Endothelial cell of umbilical vein (primary cell): ENCODE data around the gene CELSR1. TPM values are rescaled to one million over a fixed set of nuclear protein-coding genes. Genes with fewer than 3 reads are reported as not detected.
"Not testable (repeated sequence)": the region's sequence is repeated elsewhere in the genome, so short reads cannot be mapped to it uniquely, and the experiment has no call there.

Experiments
- BruUV-seq: library from RNA; stranded (reverse); fragments of 400-500 nt; replicated peaks from 2 replicates; lab custom pipeline; 2021; lab: Mats Ljungman, UMichigan
- CTCF ChIA-PET: fragments of 300-600, 350-600 bp; sonication (Branson Sonifier 250); formaldehyde crosslinking; loops from one replicate; lab custom pipeline; 2021; ENCODE audit warnings: antibody characterized with exemption, inconsistent platforms; lab: Charles Lee
- POLR2A ChIA-PET: fragments of 300-600, 350-600 bp; sonication (Branson Sonifier 250); formaldehyde crosslinking; loops from one replicate; lab custom pipeline; 2021; ENCODE audit warnings: antibody characterized with exemption, inconsistent platforms; lab: Charles Lee
- DNase-seq: peaks from one replicate; pipeline ENCODE4 v3.0.0-alpha.2; 2011; ENCODE audit warnings: low read depth, low spot score
- FAIRE-seq: peaks from 2 replicates; lab custom pipeline; 2011; peaks lifted over from hg19 to GRCh38; lab: Jason Lieb, UNC
- H2AFZ ChIP-seq: 2 replicates; pipeline ENCODE4 v1.6.0; 2012; ENCODE audit warnings: low read depth, low read length, control low read depth, inconsistent platforms
- H3K27ac ChIP-seq: 2 replicates; pipeline ENCODE4 v1.5.1; 2011; ENCODE audit warnings: low read depth, mild to moderate bottlenecking, control low read depth, low read length, moderate library complexity; ENCODE audit not compliant: insufficient read depth
- H3K27me3 ChIP-seq, 2 experiments: 2 replicates each; pipeline versions ENCODE4 v1.6.0 to v1.6.1; 2011; ENCODE audit warnings: low read length in 2 of 2, mixed read lengths in 1 of 2; ENCODE audit not compliant: control insufficient read depth in 2 of 2, insufficient read depth in 2 of 2
- H3K36me3 ChIP-seq, 2 experiments: 2 replicates in 1 of 2; 3 replicates in 1 of 2; pipeline ENCODE4 v1.5.1; 2011; ENCODE audit warnings: low read length in 2 of 2, mild to moderate bottlenecking in 1 of 2, moderate library complexity in 1 of 2; ENCODE audit not compliant: control insufficient read depth in 2 of 2, insufficient read depth in 2 of 2; ENCODE audit errors: extremely low read depth in 1 of 2
- H3K4me1 ChIP-seq: 3 replicates; pipeline ENCODE4 v1.5.1; 2011; ENCODE audit warnings: mild to moderate bottlenecking, low read length; ENCODE audit not compliant: control insufficient read depth, insufficient read depth; ENCODE audit errors: extremely low read depth
- H3K4me2 ChIP-seq: 2 replicates; pipeline ENCODE4 v1.6.1; 2011; ENCODE audit warnings: low read length, control low read depth, mixed read lengths; ENCODE audit not compliant: insufficient read depth
- H3K4me3 ChIP-seq, 3 experiments: fragments of 200-600 bp in 1 of 3; sonication (generic), shearing (Covaris generic) in 1 of 3; replicated peaks in 1 of 3; 2 replicates each; pipeline ENCODE4 v1.5.1; 2011 to 2016; ENCODE audit warnings: control low read depth in 3 of 3, low read length in 3 of 3, mild to moderate bottlenecking in 2 of 3, inconsistent platforms in 1 of 3, low read depth in 1 of 3, moderate library complexity in 1 of 3; ENCODE audit not compliant: insufficient read depth in 1 of 3
- H3K79me2 ChIP-seq: 2 replicates; pipeline ENCODE4 v1.6.0; 2012; ENCODE audit warnings: low read length, inconsistent platforms; ENCODE audit not compliant: control insufficient read depth, insufficient read depth
- H3K9ac ChIP-seq: replicated peaks from 2 replicates; pipeline ENCODE3; 2011; ENCODE audit warnings: low read length, control low read depth; ENCODE audit not compliant: insufficient read depth; ENCODE audit errors: extremely low read depth
- H3K9me1 ChIP-seq: replicated peaks from 3 replicates; pipeline ENCODE4 v1.6.0; 2011; ENCODE audit warnings: mild to moderate bottlenecking, low read length; ENCODE audit not compliant: control insufficient read depth, insufficient read depth; ENCODE audit errors: extremely low read depth
- H3K9me3 ChIP-seq: replicated peaks from 2 replicates; pipeline ENCODE4 v1.5.1; 2012; ENCODE audit warnings: low read length, inconsistent platforms; ENCODE audit not compliant: control insufficient read depth, insufficient read depth
- H4K20me1 ChIP-seq: replicated peaks from 2 replicates; pipeline ENCODE3; 2011; ENCODE audit warnings: mild to moderate bottlenecking, low read length; ENCODE audit not compliant: control insufficient read depth, insufficient read depth; ENCODE audit errors: extremely low read depth
- CTCF ChIP-seq, 2 donors: IDR thresholded peaks; 1 replicate in 1 of 2; 2 replicates in 1 of 2; pipeline ENCODE4 v1.5.1; 2011; ENCODE audit warnings: low read length in 2 of 2, mild to moderate bottlenecking in 2 of 2, moderate library complexity in 2 of 2, control low read depth in 1 of 2, inconsistent platforms in 1 of 2, low read depth in 1 of 2; ENCODE audit not compliant: insufficient read depth in 1 of 2; ENCODE audit errors: extremely low read depth in 1 of 2
- EZH2 ChIP-seq: IDR thresholded peaks from 2 replicates; pipeline ENCODE4 v1.6.1; 2012; ENCODE audit warnings: borderline replicate concordance, low read depth, mild to moderate bottlenecking, moderate library complexity, low read length, inconsistent platforms; ENCODE audit not compliant: severe bottlenecking
- FOS ChIP-seq: IDR thresholded peaks from 2 replicates; pipeline ENCODE4 v1.6.1; 2011; ENCODE audit warnings: mild to moderate bottlenecking, low read length, moderate library complexity, borderline replicate concordance; ENCODE audit not compliant: insufficient read depth
- GATA2 ChIP-seq: IDR thresholded peaks from 2 replicates; pipeline ENCODE4 v1.7.0; 2011; ENCODE audit warnings: low read depth, mild to moderate bottlenecking, moderate library complexity, mixed read lengths, low read length; ENCODE audit not compliant: insufficient read length, insufficient read depth
- JUN ChIP-seq: IDR thresholded peaks from 2 replicates; pipeline ENCODE4 v1.6.1; 2011; ENCODE audit warnings: borderline replicate concordance, low read depth; ENCODE audit not compliant: insufficient read length, insufficient read depth
- MAX ChIP-seq: IDR thresholded peaks from 2 replicates; pipeline ENCODE4 v1.6.1; 2011; ENCODE audit not compliant: insufficient read depth, insufficient read length
- MYC ChIP-seq: IDR thresholded peaks from one replicate; pipeline ENCODE4 v1.6.1; 2011; ENCODE audit warnings: mild to moderate bottlenecking, low read depth, low read length
- POLR2A ChIP-seq: IDR thresholded peaks from 2 replicates; pipeline ENCODE4 v1.6.1; 2012; ENCODE audit warnings: low read depth, mild to moderate bottlenecking, control low read depth, low read length
- POLR2AphosphoS5 ChIP-seq: IDR thresholded peaks from 2 replicates; pipeline ENCODE4 v1.6.1; 2012; ENCODE audit warnings: low read depth, mild to moderate bottlenecking, control low read depth, low read length, moderate library complexity; ENCODE audit not compliant: insufficient read depth
- dilution Hi-C: fragments of 300-500 bp; cut with MboI; formaldehyde crosslinking; loops from one replicate; pipeline ENCODE4 v1.15.0; 2019; ENCODE audit warnings: low sequenced_read_pairs; ENCODE audit not compliant: extremely low pct_ligation_motif_present
- intact Hi-C: fragments of 100-400 bp; cut with micrococcal nuclease; formaldehyde crosslinking; loops from one replicate; pipeline ENCODE4 v1.10.0; 2022
- polyA plus RNA-seq, 4 experiments: library from polyadenylated mRNA; depleted of rRNA in 3 of 4; stranded (reverse) in 3 of 4; unstranded in 1 of 4; fragments of >200 nt; gene quantifications; 2 replicates each; pipeline versions ENCODE4 v1.2.1 to v1.2.3, GENCODE V29; 2011 to 2012; ENCODE audit warnings: missing spikeins in 1 of 4
- total RNA-seq: library from RNA; stranded (reverse); gene quantifications from 2 replicates; pipeline ENCODE4 v1.2.3, GENCODE V29; 2021

CELSR1 gene
- total and polyA plus RNA-seq, 2 donors (not counting 3 experiments of a cell fraction or from before 2014, with no cell fraction given): 3.7 to 5.4 TPM

GRCh38 chr22:46315976-46316375 lies 221.4 kb downstream of the CELSR1 start:
- FAIRE-seq: no peak
- no peaks in the 10 kb centered on the region for H3K4me1 ChIP-seq
- TF ChIP-seq MYC (no peak), GATA2 (no peak), FOS (no peak), JUN (no peak), EZH2 (no peak), POLR2A (no peak), MAX (no peak), POLR2AphosphoS5 (no peak), CTCF (IDR thresholded peaks at IDR 0.05; ENCODE audit: extremely low read depth in 1 of 2, insufficient read depth in 1 of 2, low read depth in 1 of 2, low read length in 2 of 2) (no peak)
- H3K4me3 ChIP-seq: no peak overlapping the region
- H4K20me1 ChIP-seq: no peaks in the 10 kb centered on the region
- no peak overlapping the region for H3K27ac ChIP-seq
- H3K9ac ChIP-seq: no peak overlapping the region
- BruUV-seq: no TSS peak
- no peaks in the 10 kb centered on the region for H3K27me3 ChIP-seq
- ChIA-PET CTCF (interaction anchor here (0.6 to 6.3 kb wide), 8 partner anchors 9 to 700 kb away, joined by 3 to 111 read pairs (median 4); no protein-coding TSS in a partner anchor), POLR2A (no interaction called here)
- H3K9me1 ChIP-seq: no peaks in the 10 kb centered on the region
- intact Hi-C loops (no loop called here), dilution Hi-C loops (no loop called here)
- H3K9me3 ChIP-seq: no peaks in the 10 kb centered on the region
- no peak overlapping the region for H2AFZ ChIP-seq
- peaks cover 34% of the 10 kb centered on the region for H3K79me2 ChIP-seq
- H3K4me2 ChIP-seq: no peak overlapping the region
- no peak for DNase-seq
- peaks cover 4 to 15% of the 10 kb centered on the region in 2 experiments for H3K36me3 ChIP-seq

GRCh38 chr22:46312848-46313247 lies 224.6 kb downstream of the CELSR1 start:
- H4K20me1 ChIP-seq, H3K9me1 ChIP-seq, FAIRE-seq, H3K27ac ChIP-seq, DNase-seq, H3K4me3 ChIP-seq, H3K4me1 ChIP-seq, H3K4me2 ChIP-seq, dilution Hi-C loops, H3K9me3 ChIP-seq, H3K27me3 ChIP-seq, intact Hi-C loops, BruUV-seq, H3K9ac ChIP-seq, POLR2A ChIA-PET, H2AFZ ChIP-seq: not testable (repeated sequence)
- Histone ChIP-seq H3K79me2 (peaks cover 37% of the 10 kb centered on the region), H3K36me3 (peaks cover 2 to 16% of the 10 kb centered on the region in 2 experiments)
- CTCF ChIA-PET: interaction anchor here (0.7 to 6.3 kb wide), 8 partner anchors 11 to 316 kb away, joined by 3 to 111 read pairs (median 4); partner anchors contain the start of genes TRMU and TTC38
